Endothelial cell of umbilical vein (primary cell): Measurements from ENCODE around the gene SFXN2. TPM values are rescaled to one million over a fixed set of nuclear protein-coding genes. Genes with fewer than 3 reads are reported as not detected.

Source experiments
- BruUV-seq: library from RNA; stranded (reverse); fragments of 400-500 nt; replicated peaks from 2 replicates; lab custom pipeline; 2021; lab: Mats Ljungman, UMichigan
- CTCF ChIA-PET: fragments of 300-600, 350-600 bp; sonication (Branson Sonifier 250); formaldehyde crosslinking; loops from one replicate; lab custom pipeline; 2021; ENCODE audit warnings: antibody characterized with exemption, inconsistent platforms; lab: Charles Lee
- POLR2A ChIA-PET: fragments of 300-600, 350-600 bp; sonication (Branson Sonifier 250); formaldehyde crosslinking; loops from one replicate; lab custom pipeline; 2021; ENCODE audit warnings: antibody characterized with exemption, inconsistent platforms; lab: Charles Lee
- DNase-seq: peaks from one replicate; pipeline ENCODE4 v3.0.0-alpha.2; 2011; ENCODE audit warnings: low read depth, low spot score
- FAIRE-seq: peaks from 2 replicates; lab custom pipeline; 2011; peaks lifted over from hg19 to GRCh38; lab: Jason Lieb, UNC
- H2AFZ ChIP-seq: 2 replicates; pipeline ENCODE4 v1.6.0; 2012; ENCODE audit warnings: low read depth, low read length, control low read depth, inconsistent platforms
- H3K27ac ChIP-seq: 2 replicates; pipeline ENCODE4 v1.5.1; 2011; ENCODE audit warnings: low read depth, mild to moderate bottlenecking, control low read depth, low read length, moderate library complexity; ENCODE audit not compliant: insufficient read depth
- H3K27me3 ChIP-seq, 2 experiments: 2 replicates each; pipeline versions ENCODE4 v1.6.0 to v1.6.1; 2011; ENCODE audit warnings: low read length in 2 of 2, mixed read lengths in 1 of 2; ENCODE audit not compliant: control insufficient read depth in 2 of 2, insufficient read depth in 2 of 2
- H3K36me3 ChIP-seq, 2 experiments: 2 replicates in 1 of 2; 3 replicates in 1 of 2; pipeline ENCODE4 v1.5.1; 2011; ENCODE audit warnings: low read length in 2 of 2, mild to moderate bottlenecking in 1 of 2, moderate library complexity in 1 of 2; ENCODE audit not compliant: control insufficient read depth in 2 of 2, insufficient read depth in 2 of 2; ENCODE audit errors: extremely low read depth in 1 of 2
- H3K4me1 ChIP-seq: 3 replicates; pipeline ENCODE4 v1.5.1; 2011; ENCODE audit warnings: mild to moderate bottlenecking, low read length; ENCODE audit not compliant: control insufficient read depth, insufficient read depth; ENCODE audit errors: extremely low read depth
- H3K4me2 ChIP-seq: 2 replicates; pipeline ENCODE4 v1.6.1; 2011; ENCODE audit warnings: low read length, control low read depth, mixed read lengths; ENCODE audit not compliant: insufficient read depth
- H3K4me3 ChIP-seq, 3 experiments: fragments of 200-600 bp in 1 of 3; sonication (generic), shearing (Covaris generic) in 1 of 3; replicated peaks in 1 of 3; 2 replicates each; pipeline ENCODE4 v1.5.1; 2011 to 2016; ENCODE audit warnings: control low read depth in 3 of 3, low read length in 3 of 3, mild to moderate bottlenecking in 2 of 3, inconsistent platforms in 1 of 3, low read depth in 1 of 3, moderate library complexity in 1 of 3; ENCODE audit not compliant: insufficient read depth in 1 of 3
- H3K79me2 ChIP-seq: 2 replicates; pipeline ENCODE4 v1.6.0; 2012; ENCODE audit warnings: low read length, inconsistent platforms; ENCODE audit not compliant: control insufficient read depth, insufficient read depth
- H3K9ac ChIP-seq: replicated peaks from 2 replicates; pipeline ENCODE3; 2011; ENCODE audit warnings: low read length, control low read depth; ENCODE audit not compliant: insufficient read depth; ENCODE audit errors: extremely low read depth
- H3K9me1 ChIP-seq: replicated peaks from 3 replicates; pipeline ENCODE4 v1.6.0; 2011; ENCODE audit warnings: mild to moderate bottlenecking, low read length; ENCODE audit not compliant: control insufficient read depth, insufficient read depth; ENCODE audit errors: extremely low read depth
- H3K9me3 ChIP-seq: replicated peaks from 2 replicates; pipeline ENCODE4 v1.5.1; 2012; ENCODE audit warnings: low read length, inconsistent platforms; ENCODE audit not compliant: control insufficient read depth, insufficient read depth
- H4K20me1 ChIP-seq: replicated peaks from 2 replicates; pipeline ENCODE3; 2011; ENCODE audit warnings: mild to moderate bottlenecking, low read length; ENCODE audit not compliant: control insufficient read depth, insufficient read depth; ENCODE audit errors: extremely low read depth
- CTCF ChIP-seq, 2 donors: IDR thresholded peaks; 1 replicate in 1 of 2; 2 replicates in 1 of 2; pipeline ENCODE4 v1.5.1; 2011; ENCODE audit warnings: low read length in 2 of 2, mild to moderate bottlenecking in 2 of 2, moderate library complexity in 2 of 2, control low read depth in 1 of 2, inconsistent platforms in 1 of 2, low read depth in 1 of 2; ENCODE audit not compliant: insufficient read depth in 1 of 2; ENCODE audit errors: extremely low read depth in 1 of 2
- EZH2 ChIP-seq: IDR thresholded peaks from 2 replicates; pipeline ENCODE4 v1.6.1; 2012; ENCODE audit warnings: borderline replicate concordance, low read depth, mild to moderate bottlenecking, moderate library complexity, low read length, inconsistent platforms; ENCODE audit not compliant: severe bottlenecking
- FOS ChIP-seq: IDR thresholded peaks from 2 replicates; pipeline ENCODE4 v1.6.1; 2011; ENCODE audit warnings: mild to moderate bottlenecking, low read length, moderate library complexity, borderline replicate concordance; ENCODE audit not compliant: insufficient read depth
- GATA2 ChIP-seq: IDR thresholded peaks from 2 replicates; pipeline ENCODE4 v1.7.0; 2011; ENCODE audit warnings: low read depth, mild to moderate bottlenecking, moderate library complexity, mixed read lengths, low read length; ENCODE audit not compliant: insufficient read length, insufficient read depth
- JUN ChIP-seq: IDR thresholded peaks from 2 replicates; pipeline ENCODE4 v1.6.1; 2011; ENCODE audit warnings: borderline replicate concordance, low read depth; ENCODE audit not compliant: insufficient read length, insufficient read depth
- MYC ChIP-seq: IDR thresholded peaks from one replicate; pipeline ENCODE4 v1.6.1; 2011; ENCODE audit warnings: mild to moderate bottlenecking, low read depth, low read length
- POLR2A ChIP-seq: IDR thresholded peaks from 2 replicates; pipeline ENCODE4 v1.6.1; 2012; ENCODE audit warnings: low read depth, mild to moderate bottlenecking, control low read depth, low read length
- POLR2AphosphoS5 ChIP-seq: IDR thresholded peaks from 2 replicates; pipeline ENCODE4 v1.6.1; 2012; ENCODE audit warnings: low read depth, mild to moderate bottlenecking, control low read depth, low read length, moderate library complexity; ENCODE audit not compliant: insufficient read depth
- dilution Hi-C: fragments of 300-500 bp; cut with MboI; formaldehyde crosslinking; loops from one replicate; pipeline ENCODE4 v1.15.0; 2019; ENCODE audit warnings: low sequenced_read_pairs; ENCODE audit not compliant: extremely low pct_ligation_motif_present
- intact Hi-C: fragments of 100-400 bp; cut with micrococcal nuclease; formaldehyde crosslinking; loops from one replicate; pipeline ENCODE4 v1.10.0; 2022
- polyA plus RNA-seq, 4 experiments: library from polyadenylated mRNA; depleted of rRNA in 3 of 4; stranded (reverse) in 3 of 4; unstranded in 1 of 4; fragments of >200 nt; gene quantifications; 2 replicates each; pipeline versions ENCODE4 v1.2.1 to v1.2.3, GENCODE V29; 2011 to 2012; ENCODE audit warnings: missing spikeins in 1 of 4
- total RNA-seq: library from RNA; stranded (reverse); gene quantifications from 2 replicates; pipeline ENCODE4 v1.2.3, GENCODE V29; 2021

The SFXN2 gene
- total and polyA plus RNA-seq, 2 donors (not counting 3 experiments of a cell fraction or from before 2014, with no cell fraction given), result 9.8 to 17.0 TPM

- no peak for TF ChIP-seq EZH2
- no peak for TF ChIP-seq POLR2A
- no peak for TF ChIP-seq MYC
- TF ChIP-seq POLR2AphosphoS5, result no peak
- no peak for TF ChIP-seq CTCF (IDR thresholded peaks at IDR 0.05; ENCODE audit: extremely low read depth in 1 of 2, insufficient read depth in 1 of 2, low read depth in 1 of 2, low read length in 2 of 2)
- TF ChIP-seq FOS, result no peak
- no peak for TF ChIP-seq GATA2
- TF ChIP-seq JUN, result no peak
- Histone ChIP-seq H3K9ac (peak overlapping the region; percentile 78), H3K36me3 (no peaks in the 10 kb centered on the region), H3K4me1 (peaks cover 23% of the 10 kb centered on the region), H3K4me3 (peak overlapping the region; percentile 51 to 85 (median 62)), H3K27me3 (no peaks in the 10 kb centered on the region), H2AFZ (peak overlapping the region; percentile 80), H3K9me3 (no peaks in the 10 kb centered on the region), H3K4me2 (peak overlapping the region; percentile 94), H3K79me2 (peaks cover 16% of the 10 kb centered on the region), H4K20me1 (no peaks in the 10 kb centered on the region), H3K9me1 (no peaks in the 10 kb centered on the region), H3K27ac (peak overlapping the region; percentile 38)
- DNase-seq (no peak), FAIRE-seq (peak; percentile 31)
- intact Hi-C loops (loop anchor here (2.0 to 5.0 kb wide), 3 partner anchors 34 to 318 kb away; partner anchors contain the start of gene NFKB2), dilution Hi-C loops (no loop called here)
- BruUV-seq, result TSS peak; percentile 51
- ChIA-PET CTCF (interaction anchor here (0.6 to 7.1 kb wide), 11 partner anchors 9 to 531 kb away, joined by 3 to 75 read pairs (median 6); partner anchors contain the start of gene SUFU), POLR2A (interaction anchor here (1.5 kb wide), 1 partner anchor 30 kb away, joined by 6 read pairs; the partner anchor contains the start of gene WBP1L)
Observed at GRCh38 chr10:102712843-102713538, 1.4 kb upstream of the SFXN2 start.
